Suprapubic skin (tissue), 3 donors: Measurements from ENCODE around the gene KCNA5.

Source experiments
- POLR2A ChIP-seq, 2 donors: fragments of 450-650 bp; IDR thresholded peaks; one replicate each; pipeline ENCODE4 v1.6.1; 2017; ENCODE audit warnings: antibody characterized with exemption in 2 of 2, mild to moderate bottlenecking in 2 of 2, moderate library complexity in 2 of 2
- TF ChIP-seq, protein P1 (sequence below), 2 donors: fragments of 200-600 bp in 1 of 2; fragments of 450-650 bp in 1 of 2; sonication (generic) in 1 of 2; IDR thresholded peaks; one replicate each; pipeline ENCODE4 v1.5.1; 2016 to 2019; ENCODE audit warnings: antibody characterized with exemption in 2 of 2, mild to moderate bottlenecking in 1 of 2, moderate library complexity in 1 of 2

DNA sequence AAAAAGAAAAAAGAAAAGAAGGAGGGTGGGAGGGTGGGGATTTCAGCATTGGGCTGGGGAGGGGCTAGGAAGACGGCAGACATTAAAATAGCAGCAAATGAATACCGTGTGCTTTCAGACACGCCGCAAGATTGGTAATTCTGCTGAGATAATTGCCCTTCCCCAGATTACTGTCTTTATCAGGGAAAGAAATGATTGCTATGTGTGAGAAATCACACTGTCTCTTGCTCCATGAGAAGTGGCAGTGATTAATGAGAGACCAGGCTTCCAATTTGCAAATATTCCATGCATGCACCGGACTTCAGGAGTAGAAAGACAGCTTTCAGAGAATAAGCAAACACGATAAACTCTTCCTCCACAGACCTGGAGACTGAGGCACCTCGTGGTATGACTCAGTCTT lies 7.6 kb upstream of the KCNA5 start:
- TF ChIP-seq, protein P1, sequence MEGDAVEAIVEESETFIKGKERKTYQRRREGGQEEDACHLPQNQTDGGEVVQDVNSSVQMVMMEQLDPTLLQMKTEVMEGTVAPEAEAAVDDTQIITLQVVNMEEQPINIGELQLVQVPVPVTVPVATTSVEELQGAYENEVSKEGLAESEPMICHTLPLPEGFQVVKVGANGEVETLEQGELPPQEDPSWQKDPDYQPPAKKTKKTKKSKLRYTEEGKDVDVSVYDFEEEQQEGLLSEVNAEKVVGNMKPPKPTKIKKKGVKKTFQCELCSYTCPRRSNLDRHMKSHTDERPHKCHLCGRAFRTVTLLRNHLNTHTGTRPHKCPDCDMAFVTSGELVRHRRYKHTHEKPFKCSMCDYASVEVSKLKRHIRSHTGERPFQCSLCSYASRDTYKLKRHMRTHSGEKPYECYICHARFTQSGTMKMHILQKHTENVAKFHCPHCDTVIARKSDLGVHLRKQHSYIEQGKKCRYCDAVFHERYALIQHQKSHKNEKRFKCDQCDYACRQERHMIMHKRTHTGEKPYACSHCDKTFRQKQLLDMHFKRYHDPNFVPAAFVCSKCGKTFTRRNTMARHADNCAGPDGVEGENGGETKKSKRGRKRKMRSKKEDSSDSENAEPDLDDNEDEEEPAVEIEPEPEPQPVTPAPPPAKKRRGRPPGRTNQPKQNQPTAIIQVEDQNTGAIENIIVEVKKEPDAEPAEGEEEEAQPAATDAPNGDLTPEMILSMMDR (IDR thresholded peaks at IDR 0.05) = no peak
- no peak for TF ChIP-seq POLR2A (IDR thresholded peaks at IDR 0.05)
